NCI-H1048 (cell line): ENCODE measurements around the gene SLFNL1.

Experiments
- DNase-seq: peaks from one replicate; lab custom pipeline; 2025; lab: John Stamatoyannopoulos, UW

The SLFNL1 gene

DNA sequence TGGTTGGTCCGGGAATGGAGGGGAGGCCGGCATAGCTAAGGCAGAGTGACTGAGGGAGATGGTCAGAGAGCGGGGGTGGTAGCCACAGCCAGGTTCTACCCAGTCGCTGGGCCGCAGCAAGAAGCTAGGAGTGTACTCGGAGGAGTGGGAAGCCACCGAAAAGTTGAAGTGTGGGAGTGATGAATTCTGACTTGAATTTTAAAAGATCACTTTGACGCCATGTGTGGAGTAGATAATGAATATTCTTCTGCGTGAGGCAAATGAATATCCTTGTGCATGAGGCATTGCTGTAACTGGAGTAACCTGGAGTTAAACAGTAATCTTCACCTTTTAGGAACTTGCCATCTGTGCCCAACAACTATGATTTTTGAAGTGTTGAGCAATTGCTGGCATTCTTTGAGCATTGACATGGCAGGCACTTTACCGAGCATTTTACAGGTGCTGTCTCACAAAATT lies 35.2 kb downstream of the SLFNL1 start:
- no peak for DNase-seq

DNA sequence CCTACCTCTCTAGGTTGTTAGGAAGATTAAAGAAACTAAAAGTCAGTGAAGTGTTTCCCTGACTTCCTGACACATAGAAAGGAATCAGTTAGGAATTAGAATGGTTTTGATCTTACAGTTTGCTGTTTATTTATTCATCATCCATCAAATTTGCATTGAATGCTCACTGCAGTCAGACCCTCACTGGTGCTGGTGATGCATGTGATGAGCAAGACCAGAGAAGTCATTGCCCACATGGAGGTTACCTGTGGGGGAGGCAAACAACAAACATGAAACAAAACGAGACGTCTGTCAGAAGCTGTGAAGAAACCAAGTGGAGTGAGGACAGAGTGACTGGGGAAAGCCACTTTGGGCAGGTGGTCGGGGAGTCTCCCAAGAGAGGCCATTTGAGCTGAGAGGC lies 35.6 kb downstream of the SLFNL1 start:
- no peak for DNase-seq

DNA sequence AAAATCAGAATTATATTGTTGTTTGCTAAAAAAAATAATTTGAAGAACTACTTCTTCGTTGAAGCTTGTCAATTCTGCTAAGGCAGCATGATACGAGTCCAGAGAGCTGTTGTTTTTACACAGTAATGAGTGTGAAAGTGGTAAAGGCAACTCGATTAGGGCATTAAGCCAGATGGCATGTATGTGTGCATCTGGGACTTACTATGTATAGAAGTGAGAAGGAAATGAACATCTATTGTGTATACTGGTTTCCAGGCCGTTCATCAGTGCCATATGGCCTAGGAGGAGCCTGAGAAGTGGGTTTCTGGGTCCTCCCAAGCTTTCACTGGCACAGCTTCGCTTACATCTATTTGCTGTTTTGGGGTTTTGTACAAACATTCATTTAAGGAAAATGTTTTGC lies 36.4 kb downstream of the SLFNL1 start:
- DNase-seq: no peak

DNA sequence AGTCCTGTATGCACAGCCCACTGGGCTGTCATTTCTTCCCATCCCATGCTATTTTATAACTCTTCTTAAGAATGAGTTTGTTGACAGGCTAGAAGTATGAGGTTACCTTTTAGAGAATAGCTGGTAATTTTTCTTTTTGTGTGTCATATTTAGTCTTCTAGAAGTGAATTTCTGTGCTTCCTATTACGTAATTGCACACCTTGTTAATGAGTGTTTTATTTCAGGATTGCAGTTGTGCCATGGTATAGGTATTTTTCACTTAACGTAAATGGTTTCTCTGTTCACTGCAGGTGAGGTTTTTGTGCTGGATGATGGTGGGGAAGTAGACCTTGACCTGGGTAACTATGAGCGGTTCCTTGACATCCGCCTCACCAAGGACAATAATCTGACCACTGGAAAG lies 37.0 kb downstream of the SLFNL1 start:
- DNase-seq: no peak

DNA sequence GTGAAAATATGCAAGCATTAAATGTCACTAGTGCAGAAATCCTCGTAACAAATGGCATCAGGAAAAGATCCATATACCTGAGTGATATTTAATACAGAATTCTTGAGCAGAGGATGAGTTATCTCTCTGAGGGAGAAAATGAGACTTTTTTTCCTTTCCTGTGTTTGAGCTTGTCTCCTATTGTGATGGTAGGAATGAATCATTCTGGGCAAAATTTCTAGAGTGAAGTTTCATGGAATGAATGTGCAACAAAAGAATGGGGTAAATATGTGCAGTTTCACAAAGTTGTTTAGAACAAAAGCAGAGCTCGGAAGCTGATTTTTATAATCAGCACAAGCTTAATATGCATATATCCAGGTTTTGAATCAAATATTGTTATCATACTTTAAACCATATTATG lies 37.5 kb downstream of the SLFNL1 start:
- DNase-seq: no peak

DNA sequence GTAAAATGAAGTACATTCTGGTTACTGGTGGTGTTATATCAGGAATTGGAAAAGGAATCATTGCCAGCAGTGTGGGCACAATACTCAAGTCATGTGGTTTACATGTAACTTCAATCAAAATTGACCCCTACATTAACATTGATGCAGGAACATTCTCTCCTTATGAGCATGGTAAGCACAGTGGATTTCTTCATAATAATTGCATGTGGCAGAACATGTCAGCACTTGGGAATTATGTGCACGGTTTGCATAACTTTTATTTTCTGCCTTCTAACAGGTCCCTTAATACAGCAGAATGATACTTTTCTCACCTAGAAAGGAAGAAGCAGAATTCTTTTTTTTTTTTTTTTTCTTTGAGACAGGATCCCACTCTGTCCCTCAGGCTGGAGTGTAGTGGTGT lies 38.2 kb downstream of the SLFNL1 start:
- DNase-seq: no peak

DNA sequence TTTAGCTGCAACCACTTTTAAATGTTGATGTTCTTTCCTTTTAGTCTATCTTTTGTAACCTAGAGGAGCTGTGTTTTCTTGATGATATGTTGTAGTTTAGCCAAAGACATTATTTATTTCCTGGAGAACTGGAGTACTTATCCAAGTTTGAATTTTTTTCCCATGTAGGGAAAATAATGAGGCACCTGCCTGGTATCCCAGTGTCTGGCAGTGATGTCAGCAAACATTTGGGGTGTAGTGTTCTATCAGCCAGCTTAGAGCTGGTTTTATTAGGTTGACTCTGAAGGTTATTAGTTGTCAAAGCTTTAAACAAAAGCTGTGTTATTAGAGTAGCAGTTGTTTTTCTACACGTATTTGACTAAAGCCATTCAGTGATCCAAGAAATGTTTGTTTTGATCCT lies 38.8 kb downstream of the SLFNL1 start:
- DNase-seq: no peak

DNA sequence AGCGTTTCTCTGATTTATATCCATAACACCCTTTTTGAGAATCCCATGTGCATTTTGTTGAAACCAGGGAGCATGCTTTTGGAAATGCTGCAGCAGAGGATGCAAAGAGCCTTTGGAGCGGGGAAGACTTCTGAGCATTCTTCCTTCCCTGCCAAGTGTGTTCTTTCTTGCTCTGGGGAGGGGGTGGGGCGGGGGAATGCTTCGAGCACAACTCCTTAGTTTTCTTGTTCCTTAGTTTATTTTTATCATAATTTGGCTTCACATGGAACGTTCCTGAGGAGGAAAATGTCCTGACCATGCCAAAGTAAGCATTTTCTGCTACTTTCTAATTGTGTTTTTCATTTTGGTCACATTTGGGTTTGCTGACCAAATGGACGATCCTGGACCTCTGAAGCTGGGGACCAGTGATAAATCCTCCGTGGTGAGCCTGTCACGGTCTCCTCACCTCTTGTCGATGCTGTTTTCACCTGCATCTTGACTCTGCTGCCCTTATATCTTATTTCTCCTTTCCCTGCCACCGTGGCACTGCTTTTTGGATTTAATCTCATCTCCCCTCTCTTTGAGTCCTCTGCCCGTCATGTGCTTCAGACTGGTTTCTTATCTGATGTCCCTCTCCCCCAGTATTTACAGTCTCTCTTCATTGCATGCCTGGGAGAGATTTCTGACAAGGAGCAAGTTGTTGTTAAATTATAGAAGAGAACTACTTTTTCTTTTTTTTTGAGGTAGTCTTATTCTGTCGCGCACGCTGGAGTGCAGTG lies 39.7 kb downstream of the SLFNL1 start:
- DNase-seq: no peak

DNA sequence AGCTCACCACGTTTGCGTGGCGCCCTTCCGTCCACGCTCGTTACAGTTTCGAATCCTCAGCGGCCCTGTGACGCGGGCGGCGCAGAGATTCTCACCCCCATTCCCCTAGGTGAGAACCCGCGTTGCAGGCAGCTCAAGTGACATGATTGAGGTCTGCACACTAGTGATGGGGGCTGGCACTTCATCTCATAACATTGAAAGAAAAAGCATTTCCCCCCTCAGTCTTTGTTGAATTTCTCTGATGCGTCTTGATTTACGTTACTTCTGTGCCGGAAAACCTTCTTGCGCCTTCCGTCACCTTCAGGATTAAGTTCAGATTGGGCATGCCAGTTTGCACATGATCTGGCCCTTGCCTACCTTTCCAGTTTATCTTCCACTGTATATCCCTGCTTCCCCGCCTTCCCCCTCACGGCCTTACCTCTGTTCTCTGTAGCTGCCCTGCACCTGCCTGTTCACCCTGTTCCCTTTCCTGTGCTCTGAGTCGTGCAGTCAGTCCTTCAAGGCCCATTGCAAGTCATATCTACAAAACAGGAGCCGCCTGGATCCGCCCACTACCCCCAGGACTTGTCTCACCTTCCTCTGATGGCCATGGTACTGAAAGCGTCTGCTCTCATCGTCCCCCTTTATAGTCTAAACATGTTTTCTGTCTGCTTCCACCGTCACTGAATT lies 40.9 kb downstream of the SLFNL1 start:
- no peak for DNase-seq

DNA sequence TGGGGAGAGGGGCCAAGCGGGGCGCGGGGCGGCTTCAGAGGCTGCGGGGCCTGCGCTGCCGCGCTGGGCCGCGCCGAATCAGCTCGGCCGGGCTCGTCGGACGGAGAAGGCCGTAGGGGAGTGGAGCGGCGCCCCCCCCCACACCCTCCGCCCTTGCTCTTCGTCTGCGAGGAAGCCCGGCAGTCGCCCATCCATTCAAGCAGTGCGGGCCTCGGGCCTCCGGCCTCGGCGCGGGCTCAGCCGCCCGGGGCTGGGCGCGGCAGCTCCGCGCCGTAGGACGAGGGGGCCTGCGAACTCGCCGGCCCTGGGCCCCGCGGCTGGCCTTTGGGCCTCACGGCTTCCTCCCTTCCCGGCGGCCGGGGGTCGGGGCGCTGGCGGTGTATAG lies 41.5 kb downstream of the SLFNL1 start:
- no peak for DNase-seq

DNA sequence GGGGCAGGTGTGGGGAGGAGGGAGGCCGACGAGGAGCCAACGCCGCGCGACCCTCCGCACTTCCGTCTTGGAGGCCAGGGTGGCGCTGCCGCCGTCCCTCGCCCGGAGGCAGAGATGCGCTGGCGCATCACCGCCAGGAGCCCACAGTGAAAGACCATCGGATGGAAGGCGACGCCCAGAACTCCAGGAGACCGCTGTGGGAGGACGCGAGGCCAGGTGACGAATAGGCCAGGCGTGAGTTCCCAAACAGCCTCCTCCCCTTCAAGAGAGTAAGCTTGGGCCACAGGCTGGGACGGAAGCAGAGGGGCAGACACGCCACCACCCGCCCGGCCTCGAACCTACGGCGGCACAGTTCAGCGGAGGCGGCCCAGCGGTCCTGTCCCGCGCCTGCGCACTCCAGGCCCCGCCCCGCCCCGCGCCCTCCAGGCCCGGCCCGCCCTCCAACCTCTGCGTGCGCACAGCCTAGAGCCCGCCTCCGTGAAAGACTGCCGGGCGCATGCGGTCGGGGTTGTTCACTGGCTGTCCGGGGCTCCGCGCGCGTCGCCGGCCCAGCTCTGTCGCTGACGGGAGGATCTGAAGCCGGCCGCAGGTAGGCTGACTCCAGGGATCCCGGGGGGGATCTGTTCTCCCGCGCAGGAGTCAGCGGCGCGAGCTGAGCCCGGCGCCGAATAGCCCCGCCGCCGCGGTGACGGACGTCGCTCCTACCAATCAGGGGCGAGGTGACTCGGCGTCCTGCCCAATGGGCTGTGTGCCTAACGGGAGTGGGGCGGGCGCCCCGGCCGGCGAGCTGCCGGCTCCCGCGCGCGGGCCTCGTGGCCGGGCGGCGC lies 42.1 kb downstream of the SLFNL1 start, which contains the start of gene CTPS1:
CTPS1 (plus strand) TSS at position 456 of the 827 bp plus-strand sequence. CDS start 3,595 bp downstream, outside the sequence.
- DNase-seq: peak; percentile 73

DNA sequence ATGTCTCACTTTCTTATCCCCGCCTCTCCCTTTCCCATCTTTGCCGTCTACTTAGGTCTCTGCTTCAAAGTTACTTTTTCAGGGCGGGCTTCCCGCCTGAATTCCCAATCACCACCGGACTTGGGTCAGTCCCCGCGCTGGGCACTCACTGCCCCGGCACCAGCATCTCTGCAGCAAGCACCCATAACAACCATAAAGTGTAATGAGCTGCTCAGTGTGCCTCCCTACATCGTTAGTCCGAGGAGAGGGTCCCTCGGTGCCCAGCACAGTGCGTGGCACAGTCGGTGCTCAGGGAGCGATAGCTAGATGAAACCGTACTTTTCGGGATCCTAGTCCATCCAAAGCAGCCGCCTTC lies 42.7 kb downstream of the SLFNL1 start:
- DNase-seq: no peak

DNA sequence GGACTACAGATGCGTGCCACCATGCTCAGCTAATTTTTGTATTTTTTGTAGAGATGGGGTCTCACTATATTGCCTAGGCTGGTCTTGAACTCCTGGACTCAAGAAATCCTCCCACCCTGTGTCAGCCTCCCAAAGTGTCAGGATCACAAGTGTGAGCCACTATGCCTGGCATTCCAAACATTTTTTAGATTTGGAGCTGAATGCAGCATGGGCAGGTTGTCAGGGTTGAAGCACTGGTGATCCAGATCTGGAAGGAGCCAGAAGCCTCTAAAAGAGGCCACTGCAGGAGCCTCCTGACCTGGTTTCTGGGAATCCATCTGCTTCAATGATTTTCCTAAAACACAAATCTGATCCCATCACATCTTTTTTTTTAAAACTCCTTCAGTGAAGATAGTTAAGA lies 43.8 kb downstream of the SLFNL1 start:
- no peak for DNase-seq

DNA sequence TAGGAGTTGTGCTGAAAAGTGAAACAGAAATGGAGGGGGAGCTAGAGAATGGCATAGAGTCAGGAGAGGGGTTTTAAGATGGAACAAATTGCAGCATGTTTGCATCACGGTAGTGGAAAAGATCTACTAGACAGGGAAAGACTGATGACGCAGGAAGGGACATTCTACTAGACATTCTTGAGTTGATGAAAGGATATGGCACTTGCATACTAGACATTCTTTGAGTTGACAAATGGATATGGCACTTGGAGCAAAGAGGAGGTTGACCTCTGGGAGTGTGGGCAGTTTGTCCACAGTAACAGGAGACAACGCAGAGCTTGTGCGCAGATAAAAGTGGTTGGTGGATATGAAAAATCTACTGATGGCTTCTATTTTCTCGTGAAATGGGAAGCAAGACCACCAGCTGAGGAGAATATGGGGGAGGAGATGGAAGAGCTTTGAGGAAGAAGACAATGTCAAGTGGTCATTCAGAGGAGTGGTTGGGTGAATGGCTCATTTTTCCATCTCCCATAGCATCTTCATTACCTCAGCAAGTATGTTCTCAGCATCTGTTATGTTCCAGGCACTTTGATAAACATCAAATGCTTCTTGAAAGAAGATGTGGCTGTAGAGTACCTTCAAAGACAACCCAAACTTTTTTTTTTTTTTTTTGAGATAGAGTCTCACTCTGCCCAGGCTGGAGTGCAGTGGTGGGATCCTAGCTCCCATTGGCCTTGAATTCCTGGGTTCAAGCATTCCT lies 44.4 kb downstream of the SLFNL1 start:
- no peak for DNase-seq

DNA sequence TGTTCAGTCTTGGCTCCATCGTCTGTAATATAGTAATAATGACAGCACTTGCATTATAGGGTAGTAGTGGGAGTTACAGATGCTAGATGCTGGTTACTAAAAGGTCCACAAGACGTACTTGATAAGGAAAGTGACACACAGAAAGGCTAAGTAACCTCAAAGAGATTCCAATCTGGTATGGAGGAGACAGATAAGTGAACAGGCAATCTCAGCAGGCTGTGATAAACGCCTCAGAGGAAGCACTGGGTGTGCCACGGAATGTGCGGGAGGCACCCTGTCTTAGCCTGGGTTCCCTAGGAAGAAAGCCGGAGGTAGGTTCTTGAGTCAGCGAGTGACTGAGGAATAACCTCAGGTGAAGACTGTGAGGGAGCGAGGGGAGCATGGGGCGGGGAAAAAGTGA lies 46.6 kb downstream of the SLFNL1 start:
- DNase-seq: no peak

DNA sequence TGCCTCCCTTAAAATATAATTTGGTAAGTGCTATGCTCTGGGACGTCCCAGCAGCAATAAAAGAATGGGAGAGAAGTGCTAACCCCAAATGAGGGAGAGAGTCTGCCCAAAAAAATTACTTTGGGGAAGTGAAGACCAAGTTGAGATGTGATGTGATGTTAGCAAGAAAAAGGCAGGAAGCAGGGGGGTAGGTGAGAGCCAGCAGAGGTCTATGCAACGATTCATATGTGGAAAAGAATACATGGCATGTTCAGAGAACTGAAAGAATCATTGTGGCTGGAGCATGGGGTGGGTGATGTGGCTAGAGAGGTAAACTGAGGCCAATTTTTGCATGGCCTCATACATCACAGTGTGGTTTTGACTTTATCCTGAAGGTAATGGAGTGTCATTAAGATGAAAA lies 47.6 kb downstream of the SLFNL1 start:
- no peak for DNase-seq

DNA sequence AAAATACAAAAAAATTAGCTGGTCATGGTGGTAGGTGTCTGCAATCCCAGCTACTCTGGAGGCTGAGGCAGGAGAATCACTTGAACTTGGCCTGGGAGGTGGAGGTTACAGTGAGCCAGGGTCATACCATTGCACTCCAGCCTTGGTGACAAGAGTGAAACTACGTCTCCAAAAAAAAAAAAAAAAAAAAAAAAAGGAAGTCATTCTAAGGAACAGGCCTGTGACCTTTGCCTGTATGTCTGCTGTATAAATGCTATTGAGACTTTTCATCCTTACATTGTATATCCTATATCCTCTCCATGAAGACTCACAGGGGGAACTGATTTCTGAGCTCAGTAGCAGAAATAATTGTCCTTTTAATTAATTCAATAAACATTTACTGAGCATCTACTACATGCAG lies 49.6 kb downstream of the SLFNL1 start:
- no peak for DNase-seq

DNA sequence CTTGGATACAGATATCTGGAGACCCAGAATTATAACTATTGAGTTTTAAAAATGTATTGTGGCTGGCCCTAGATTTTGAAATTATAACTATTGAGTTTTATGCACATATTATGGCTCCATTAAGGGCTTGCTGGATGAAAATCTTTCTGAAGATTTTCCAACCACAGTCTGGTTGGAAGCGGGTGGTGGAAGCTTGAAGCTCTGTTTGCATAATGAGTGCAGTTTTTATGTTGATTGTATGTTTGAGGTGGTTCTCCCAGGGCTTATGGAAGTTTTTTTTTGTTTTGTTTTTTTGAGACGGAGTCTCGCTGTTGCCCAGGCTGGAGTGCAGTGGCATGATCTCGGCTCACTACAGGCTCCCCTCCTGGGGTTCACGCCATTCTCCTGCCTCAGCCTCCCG lies 52.1 kb downstream of the SLFNL1 start:
- no peak for DNase-seq

DNA sequence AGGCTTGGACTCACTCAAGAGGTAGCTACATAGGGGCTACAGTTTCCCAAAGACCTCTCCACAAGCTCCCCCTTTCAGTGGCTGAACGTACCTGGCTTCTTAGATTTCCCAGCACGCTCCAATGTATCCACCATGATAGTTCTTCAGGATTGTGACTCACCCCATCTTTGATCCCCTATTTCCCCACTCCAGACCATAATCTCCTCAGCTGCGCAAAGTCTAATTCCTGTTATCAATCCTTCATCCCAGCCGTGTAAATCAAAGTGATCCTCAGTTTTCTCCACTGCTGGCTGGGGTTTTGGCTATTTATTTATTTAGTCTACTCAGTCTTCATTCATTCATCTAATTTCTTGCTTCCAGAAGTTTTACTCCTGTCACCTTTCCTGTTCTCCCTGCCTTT lies 55.1 kb downstream of the SLFNL1 start:
- DNase-seq: no peak
